Urinary bladder (tissue), 4 donors: ENCODE results near the gene GPC6. TPM values are rescaled to one million over a fixed set of nuclear protein-coding genes. Genes with fewer than 3 reads are reported as not detected.

Experiments
- DNase-seq: peaks from one replicate; pipeline ENCODE4 v3.0.0-alpha.2; 2015; ENCODE audit errors: extremely low spot score
- H3K27ac ChIP-seq: one replicate; pipeline ENCODE4 v1.5.1; 2013; ENCODE audit warnings: low read depth, mild to moderate bottlenecking, moderate library complexity
- H3K36me3 ChIP-seq: one replicate; pipeline ENCODE4 v1.6.1; 2013; ENCODE audit warnings: mild to moderate bottlenecking, moderate library complexity; ENCODE audit not compliant: insufficient read depth
- H3K4me1 ChIP-seq: one replicate; pipeline ENCODE4 v1.6.1; 2013; ENCODE audit warnings: mild to moderate bottlenecking, moderate library complexity; ENCODE audit not compliant: insufficient read depth
- H3K4me3 ChIP-seq: one replicate; pipeline ENCODE4 v1.5.1; 2013; ENCODE audit warnings: low read depth, low read length
- WGBS: extraction: QIAGEN DNeasy Blood & Tissue Kit; methylation state at CpG from one replicate; pipeline ENCODE4 v1.1.7; 2013; 5-methylcytosine and 5-hydroxymethylcytosine counted together
- polyA plus RNA-seq: library from polyadenylated mRNA; stranded (reverse); fragments of 200-250 nt; gene quantifications from one replicate; pipeline ENCODE4 v1.2.3, GENCODE V29; 2013
- total RNA-seq: library from RNA; depleted of rRNA; stranded (reverse); fragments of >200 nt; gene quantifications from one replicate; pipeline ENCODE4 v1.2.3, GENCODE V29; 2014
- donor health status: healthy with polysubstance abuse.
- donor health status: healthy.

Gene GPC6
- total and polyA plus RNA-seq, 2 donors: 8.8 to 126 TPM

- Histone ChIP-seq H3K4me3 (no peak overlapping the region), H3K4me1 (no peaks in the 10 kb centered on the region), H3K36me3 (no peaks in the 10 kb centered on the region), H3K27ac (no peak overlapping the region)
- 24% methylated on average over 2 of the region's 2 CpGs for WGBS
- no peak for DNase-seq
Observed at GRCh38 chr13:93328943-93329342, 102.3 kb downstream of the GPC6 start.

GRCh38 chr13:93336728-93337127, 110.1 kb downstream of the GPC6 start:
- H3K4me1 ChIP-seq: no peaks in the 10 kb centered on the region
- H3K27ac ChIP-seq: no peak overlapping the region
- no peak overlapping the region for H3K4me3 ChIP-seq
- WGBS: 59% methylated on average over 4 of the region's 4 CpGs
- H3K36me3 ChIP-seq: peaks cover 2% of the 10 kb centered on the region
- DNase-seq: no peak

GRCh38 chr13:93338030-93338429, 111.4 kb downstream of the GPC6 start:
- H3K36me3 ChIP-seq: peaks cover 2% of the 10 kb centered on the region
- H3K27ac ChIP-seq: no peak overlapping the region
- WGBS: 90% methylated on average over 5 of the region's 5 CpGs
- no peaks in the 10 kb centered on the region for H3K4me1 ChIP-seq
- DNase-seq: no peak
- no peak overlapping the region for H3K4me3 ChIP-seq

GRCh38 chr13:93338906-93339305, 112.3 kb downstream of the GPC6 start:
- no peak overlapping the region for H3K27ac ChIP-seq
- H3K4me3 ChIP-seq: no peak overlapping the region
- peaks cover 2% of the 10 kb centered on the region for H3K36me3 ChIP-seq
- WGBS: 63% methylated on average over 2 of the region's 2 CpGs
- no peaks in the 10 kb centered on the region for H3K4me1 ChIP-seq
- DNase-seq: no peak

- no peak for DNase-seq
- Histone ChIP-seq H3K36me3 (peaks cover 2% of the 10 kb centered on the region), H3K4me3 (no peak overlapping the region), H3K4me1 (no peaks in the 10 kb centered on the region), H3K27ac (no peak overlapping the region)
- WGBS: 94% methylated on average over 4 of the region's 4 CpGs
Observed at GRCh38 chr13:93339550-93339949, 112.9 kb downstream of the GPC6 start.

GRCh38 chr13:93341517-93341916, 114.9 kb downstream of the GPC6 start:
- DNase-seq: no peak
- peaks cover under 1% of the 10 kb centered on the region for H3K36me3 ChIP-seq
- H3K4me3 ChIP-seq: no peak overlapping the region
- WGBS: 94% methylated on average over 4 of the region's 4 CpGs
- no peak overlapping the region for H3K27ac ChIP-seq
- H3K4me1 ChIP-seq: no peaks in the 10 kb centered on the region

- Histone ChIP-seq H3K4me1 (no peaks in the 10 kb centered on the region), H3K36me3 (no peaks in the 10 kb centered on the region), H3K4me3 (no peak overlapping the region), H3K27ac (no peak overlapping the region)
- 83% methylated on average over 4 of the region's 4 CpGs for WGBS
- no peak for DNase-seq
Observed at GRCh38 chr13:93343097-93343496, 116.5 kb downstream of the GPC6 start.

GRCh38 chr13:93344048-93344705, 117.6 kb downstream of the GPC6 start:
- Histone ChIP-seq H3K4me3 (no peak overlapping the region), H3K4me1 (no peaks in the 10 kb centered on the region), H3K27ac (no peak overlapping the region), H3K36me3 (no peaks in the 10 kb centered on the region)
- WGBS: 78% methylated on average over 3 of the region's 3 CpGs
- DNase-seq: no peak

GRCh38 chr13:93345024-93345423, 118.4 kb downstream of the GPC6 start:
- DNase-seq: no peak
- Histone ChIP-seq H3K4me1 (no peaks in the 10 kb centered on the region), H3K4me3 (no peak overlapping the region), H3K27ac (no peak overlapping the region), H3K36me3 (no peaks in the 10 kb centered on the region)

- Histone ChIP-seq H3K27ac (no peak overlapping the region), H3K36me3 (no peaks in the 10 kb centered on the region), H3K4me1 (no peaks in the 10 kb centered on the region), H3K4me3 (no peak overlapping the region)
- DNase-seq: no peak
- 41% methylated on average over 2 of the region's 2 CpGs for WGBS
Observed at GRCh38 chr13:93345770-93346169, 119.2 kb downstream of the GPC6 start.

GRCh38 chr13:93352616-93353015, 126.0 kb downstream of the GPC6 start:
- 94% methylated on average over 4 of the region's 4 CpGs for WGBS
- H3K36me3 ChIP-seq: no peaks in the 10 kb centered on the region
- no peak overlapping the region for H3K4me3 ChIP-seq
- H3K27ac ChIP-seq: no peak overlapping the region
- no peaks in the 10 kb centered on the region for H3K4me1 ChIP-seq
- DNase-seq: no peak

- no peaks in the 10 kb centered on the region for H3K36me3 ChIP-seq
- H3K4me1 ChIP-seq: no peaks in the 10 kb centered on the region
- 90% methylated on average over 3 of the region's 3 CpGs for WGBS
- H3K4me3 ChIP-seq: no peak overlapping the region
- no peak for DNase-seq
- no peak overlapping the region for H3K27ac ChIP-seq
Observed at GRCh38 chr13:93355094-93355493, 128.5 kb downstream of the GPC6 start.

- WGBS: 84% methylated on average over 3 of the region's 3 CpGs
- Histone ChIP-seq H3K27ac (no peak overlapping the region), H3K36me3 (no peaks in the 10 kb centered on the region), H3K4me1 (no peaks in the 10 kb centered on the region), H3K4me3 (no peak overlapping the region)
- DNase-seq: no peak
Observed at GRCh38 chr13:93356469-93356868, 129.9 kb downstream of the GPC6 start.

GRCh38 chr13:93360021-93360420, 133.4 kb downstream of the GPC6 start:
- no peaks in the 10 kb centered on the region for H3K4me1 ChIP-seq
- no peak overlapping the region for H3K4me3 ChIP-seq
- DNase-seq: no peak
- WGBS: 94% methylated on average over 4 of the region's 4 CpGs
- H3K36me3 ChIP-seq: no peaks in the 10 kb centered on the region
- H3K27ac ChIP-seq: no peak overlapping the region

GRCh38 chr13:93361703-93362102, 135.1 kb downstream of the GPC6 start:
- Histone ChIP-seq H3K27ac (no peak overlapping the region), H3K4me1 (no peaks in the 10 kb centered on the region), H3K4me3 (no peak overlapping the region), H3K36me3 (no peaks in the 10 kb centered on the region)
- WGBS: 34% methylated on average over 3 of the region's 3 CpGs
- no peak for DNase-seq
